ENCODE measurements around the gene RHEBL1.

DNA sequence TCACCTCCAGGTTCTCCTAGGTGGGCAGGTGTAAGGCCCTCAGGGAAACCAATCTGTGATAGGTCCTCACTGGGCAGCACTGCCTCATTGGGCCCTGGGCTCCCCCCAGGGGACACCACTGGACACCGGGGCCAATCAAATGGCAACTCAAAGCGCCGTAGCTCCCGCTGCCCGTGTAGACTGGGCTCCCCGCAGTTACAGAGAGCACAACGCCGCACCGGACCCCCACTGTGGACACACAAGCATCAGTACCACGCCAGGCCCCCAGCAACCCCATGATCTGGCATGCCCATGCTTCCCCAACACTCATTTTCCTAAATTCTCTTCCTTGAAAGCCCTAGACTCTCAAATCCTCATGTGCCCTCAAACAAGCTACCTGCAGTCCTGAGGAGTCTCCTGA lies 15.3 kb downstream of the RHEBL1 start:
- TF ChIP-seq POLR2A (IDR thresholded peaks at IDR 0.05), result no peak
- TF ChIP-seq, protein P1, sequence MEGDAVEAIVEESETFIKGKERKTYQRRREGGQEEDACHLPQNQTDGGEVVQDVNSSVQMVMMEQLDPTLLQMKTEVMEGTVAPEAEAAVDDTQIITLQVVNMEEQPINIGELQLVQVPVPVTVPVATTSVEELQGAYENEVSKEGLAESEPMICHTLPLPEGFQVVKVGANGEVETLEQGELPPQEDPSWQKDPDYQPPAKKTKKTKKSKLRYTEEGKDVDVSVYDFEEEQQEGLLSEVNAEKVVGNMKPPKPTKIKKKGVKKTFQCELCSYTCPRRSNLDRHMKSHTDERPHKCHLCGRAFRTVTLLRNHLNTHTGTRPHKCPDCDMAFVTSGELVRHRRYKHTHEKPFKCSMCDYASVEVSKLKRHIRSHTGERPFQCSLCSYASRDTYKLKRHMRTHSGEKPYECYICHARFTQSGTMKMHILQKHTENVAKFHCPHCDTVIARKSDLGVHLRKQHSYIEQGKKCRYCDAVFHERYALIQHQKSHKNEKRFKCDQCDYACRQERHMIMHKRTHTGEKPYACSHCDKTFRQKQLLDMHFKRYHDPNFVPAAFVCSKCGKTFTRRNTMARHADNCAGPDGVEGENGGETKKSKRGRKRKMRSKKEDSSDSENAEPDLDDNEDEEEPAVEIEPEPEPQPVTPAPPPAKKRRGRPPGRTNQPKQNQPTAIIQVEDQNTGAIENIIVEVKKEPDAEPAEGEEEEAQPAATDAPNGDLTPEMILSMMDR (IDR thresholded peaks at IDR 0.05), result no peak

All from body of pancreas (tissue), 4 donors.